ENCODE data around the gene MSH3.

DNA sequence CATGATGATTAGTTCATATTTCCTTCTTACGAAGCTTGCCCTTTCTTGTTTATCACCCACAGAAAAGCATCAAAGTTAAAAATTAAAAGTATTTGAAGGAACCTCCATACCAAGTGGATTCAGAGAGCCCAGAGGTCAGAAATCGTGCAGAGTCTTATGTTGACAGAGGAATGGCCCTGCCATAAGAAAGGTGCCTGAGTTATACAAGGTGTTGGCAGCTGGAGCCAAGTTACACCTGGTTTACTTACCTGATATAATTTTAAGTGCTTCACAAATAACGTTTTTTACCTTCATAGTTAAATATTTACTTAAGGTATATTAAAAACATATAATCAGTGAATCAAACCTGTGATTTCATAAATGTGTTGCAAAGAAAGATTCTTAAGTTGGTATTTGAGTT is 42.6 kb downstream of the MSH3 start:
- no peak for TF ChIP-seq GATA2 (IDR thresholded peaks at IDR 0.05; ENCODE audit: low read depth, low read length)
- no peak for TF ChIP-seq GATA3 (IDR thresholded peaks at IDR 0.05; ENCODE audit: low read depth, low read length)
